ENCODE measurements around the gene OLFML2A.
"Not testable (repeated sequence)": the region's sequence is repeated elsewhere in the genome, so short reads cannot be mapped to it uniquely, and the experiment has no call there.

Gene OLFML2A

GRCh38 chr9:124761196-124761595 is 15.7 kb upstream of the OLFML2A start:
- no peak for DNase-seq (ENCODE audit: low read depth in 2 of 2)

GRCh38 chr9:124761710-124762109 is 15.2 kb upstream of the OLFML2A start:
- DNase-seq (ENCODE audit: low read depth in 2 of 2) = no peak

- DNase-seq (ENCODE audit: low read depth in 2 of 2) = no peak
Measured at GRCh38 chr9:124762633-124763032, 14.3 kb upstream of the OLFML2A start.

- DNase-seq (ENCODE audit: low read depth in 2 of 2) = no peak
Measured at GRCh38 chr9:124764774-124765438, 12.0 kb upstream of the OLFML2A start.

- no peak for DNase-seq (ENCODE audit: low read depth in 2 of 2)
Measured at GRCh38 chr9:124765439-124765835, 11.5 kb upstream of the OLFML2A start.

GRCh38 chr9:124766326-124766725 is 10.6 kb upstream of the OLFML2A start:
- no peak for DNase-seq (ENCODE audit: low read depth in 2 of 2)

- DNase-seq (ENCODE audit: low read depth in 2 of 2) = no peak
Measured at GRCh38 chr9:124766815-124767554, 9.9 kb upstream of the OLFML2A start.

- DNase-seq (ENCODE audit: low read depth in 2 of 2) = no peak
Measured at GRCh38 chr9:124767821-124768220, 9.1 kb upstream of the OLFML2A start.

- DNase-seq (ENCODE audit: low read depth in 2 of 2) = no peak
Measured at GRCh38 chr9:124768334-124768733, 8.6 kb upstream of the OLFML2A start.

GRCh38 chr9:124768750-124769548 is 8.0 kb upstream of the OLFML2A start:
- no peak for DNase-seq (ENCODE audit: low read depth in 2 of 2)

- no peak for DNase-seq (ENCODE audit: low read depth in 2 of 2)
Measured at GRCh38 chr9:124769549-124770358, 7.2 kb upstream of the OLFML2A start.

GRCh38 chr9:124770359-124771020 is 6.4 kb upstream of the OLFML2A start:
- no peak for DNase-seq (ENCODE audit: low read depth in 2 of 2)

GRCh38 chr9:124771021-124771866 is 5.7 kb upstream of the OLFML2A start, which contains the start of gene NR6A1:
TSS of gene NR6A1 (minus strand) at chr9:124771311.
- peak; percentile 82 to 91 for DNase-seq (ENCODE audit: low read depth in 2 of 2)

- no peak for DNase-seq (ENCODE audit: low read depth in 2 of 2)
Measured at GRCh38 chr9:124771867-124772679, 4.9 kb upstream of the OLFML2A start.

GRCh38 chr9:124772877-124773276 is 4.1 kb upstream of the OLFML2A start:
- not testable (repeated sequence) for DNase-seq (ENCODE audit: low read depth in 2 of 2)

- DNase-seq (ENCODE audit: low read depth in 2 of 2) = no peak
Measured at GRCh38 chr9:124773473-124774128, 3.3 kb upstream of the OLFML2A start.

- peak; percentile 53 to 86 for DNase-seq (ENCODE audit: low read depth in 2 of 2)
Measured at GRCh38 chr9:124774129-124774978, 2.6 kb upstream of the OLFML2A start.

GRCh38 chr9:124776618-124776953 is 347 bp upstream of the OLFML2A start:
- no peak for DNase-seq (ENCODE audit: low read depth in 2 of 2)

Data from stimulated activated CD4-positive, alpha-beta T cell treated with anti-CD3 and anti-CD28 coated beads, Interleukin-1b, Interleukin-23, amount 100 ng/mL, for 1 hour (primary cell).